Breast epithelium (tissue), 3 donors: ENCODE measurements around the gene NIBAN1.

Experiments used
- POLR2A ChIP-seq: fragments of 450-650 bp; IDR thresholded peaks from one replicate; pipeline ENCODE4 v1.6.1; 2016; ENCODE audit warnings: antibody characterized with exemption, mild to moderate bottlenecking, moderate library complexity
- POLR2AphosphoS5 ChIP-seq, 3 donors: sonication (generic); formaldehyde crosslinking; IDR thresholded peaks; one replicate each; pipeline ENCODE4 v1.6.1; 2017; ENCODE audit warnings: antibody characterized with exemption in 3 of 3
- TF ChIP-seq, protein P1 (sequence below), 3 donors: fragments of 450-650 bp; IDR thresholded peaks; one replicate each; pipeline ENCODE4 v1.5.1; 2016 to 2017; ENCODE audit warnings: antibody characterized with exemption in 3 of 3, mild to moderate bottlenecking in 3 of 3, moderate library complexity in 3 of 3

DNA sequence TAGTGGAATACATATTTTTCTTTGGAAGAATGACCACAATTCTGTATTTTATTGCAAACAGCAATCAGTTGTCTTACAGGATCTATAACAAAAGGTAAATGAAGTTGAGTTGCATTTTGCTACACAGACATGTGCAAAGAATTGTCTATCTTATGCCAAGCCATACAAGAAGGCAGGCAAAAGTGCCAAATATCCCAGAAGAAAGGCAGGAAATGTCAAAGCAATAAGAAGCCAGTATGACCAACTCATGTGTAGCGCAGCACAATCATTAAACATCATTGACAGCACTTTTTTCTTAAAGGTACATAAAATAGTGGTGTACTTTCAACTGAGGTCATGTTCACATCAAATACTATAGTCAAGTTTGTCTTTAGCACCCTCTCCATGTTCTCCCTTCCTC, 42.7 kb downstream of the NIBAN1 start:
- TF ChIP-seq, protein P1, sequence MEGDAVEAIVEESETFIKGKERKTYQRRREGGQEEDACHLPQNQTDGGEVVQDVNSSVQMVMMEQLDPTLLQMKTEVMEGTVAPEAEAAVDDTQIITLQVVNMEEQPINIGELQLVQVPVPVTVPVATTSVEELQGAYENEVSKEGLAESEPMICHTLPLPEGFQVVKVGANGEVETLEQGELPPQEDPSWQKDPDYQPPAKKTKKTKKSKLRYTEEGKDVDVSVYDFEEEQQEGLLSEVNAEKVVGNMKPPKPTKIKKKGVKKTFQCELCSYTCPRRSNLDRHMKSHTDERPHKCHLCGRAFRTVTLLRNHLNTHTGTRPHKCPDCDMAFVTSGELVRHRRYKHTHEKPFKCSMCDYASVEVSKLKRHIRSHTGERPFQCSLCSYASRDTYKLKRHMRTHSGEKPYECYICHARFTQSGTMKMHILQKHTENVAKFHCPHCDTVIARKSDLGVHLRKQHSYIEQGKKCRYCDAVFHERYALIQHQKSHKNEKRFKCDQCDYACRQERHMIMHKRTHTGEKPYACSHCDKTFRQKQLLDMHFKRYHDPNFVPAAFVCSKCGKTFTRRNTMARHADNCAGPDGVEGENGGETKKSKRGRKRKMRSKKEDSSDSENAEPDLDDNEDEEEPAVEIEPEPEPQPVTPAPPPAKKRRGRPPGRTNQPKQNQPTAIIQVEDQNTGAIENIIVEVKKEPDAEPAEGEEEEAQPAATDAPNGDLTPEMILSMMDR (IDR thresholded peaks at IDR 0.05): no peak
- no peak for TF ChIP-seq POLR2AphosphoS5 (IDR thresholded peaks at IDR 0.05)
- no peak for TF ChIP-seq POLR2A
